ENCODE results near the gene PELO. TPM values are rescaled to one million over a fixed set of nuclear protein-coding genes. Genes with fewer than 3 reads are reported as not detected.
"Not testable (repeated sequence)": the region's sequence is repeated elsewhere in the genome, so short reads cannot be mapped to it uniquely, and the experiment has no call there.

The PELO gene
- total RNA-seq, 1 experiment from 2014 or later, result 22.5 TPM

GRCh38 chr5:52800394-52801213 lies 12.9 kb downstream of the PELO start:
- peak; percentile 67 for DNase-seq (ENCODE audit: low read depth)

GRCh38 chr5:52801329-52801728 lies 13.6 kb downstream of the PELO start:
- DNase-seq (ENCODE audit: low read depth), result no peak

- DNase-seq (ENCODE audit: low read depth), result no peak
Observed at GRCh38 chr5:52802272-52802973, 14.7 kb downstream of the PELO start.

- no peak for DNase-seq (ENCODE audit: low read depth)
Observed at GRCh38 chr5:52802974-52803336, 15.2 kb downstream of the PELO start.

- no peak for DNase-seq (ENCODE audit: low read depth)
Observed at GRCh38 chr5:52804387-52804791, 16.7 kb downstream of the PELO start.

GRCh38 chr5:52804981-52805380 lies 17.3 kb downstream of the PELO start:
- no peak for DNase-seq (ENCODE audit: low read depth)

GRCh38 chr5:52805615-52806014 lies 17.9 kb downstream of the PELO start:
- DNase-seq (ENCODE audit: low read depth), result no peak

GRCh38 chr5:52807037-52807436 lies 19.3 kb downstream of the PELO start:
- DNase-seq (ENCODE audit: low read depth), result no peak

GRCh38 chr5:52807723-52808122 lies 20.0 kb downstream of the PELO start:
- no peak for DNase-seq (ENCODE audit: low read depth)

GRCh38 chr5:52808316-52808901 lies 20.7 kb downstream of the PELO start:
- no peak for DNase-seq (ENCODE audit: low read depth)

GRCh38 chr5:52809884-52810283 lies 22.2 kb downstream of the PELO start:
- peak; percentile 48 for DNase-seq (ENCODE audit: low read depth)

GRCh38 chr5:52810426-52810825 lies 22.7 kb downstream of the PELO start:
- no peak for DNase-seq (ENCODE audit: low read depth)

- peak; percentile 47 for DNase-seq (ENCODE audit: low read depth)
Observed at GRCh38 chr5:52811067-52811749, 23.5 kb downstream of the PELO start.

GRCh38 chr5:52814352-52815148 lies 26.8 kb downstream of the PELO start:
- no peak for DNase-seq (ENCODE audit: low read depth)

- no peak for DNase-seq (ENCODE audit: low read depth)
Observed at GRCh38 chr5:52817818-52818217, 30.1 kb downstream of the PELO start.

- DNase-seq (ENCODE audit: low read depth), result no peak
Observed at GRCh38 chr5:52818360-52818759, 30.6 kb downstream of the PELO start.

- not testable (repeated sequence) for DNase-seq (ENCODE audit: low read depth)
Observed at GRCh38 chr5:52818807-52819206, 31.1 kb downstream of the PELO start.

GRCh38 chr5:52821901-52822300 lies 34.2 kb downstream of the PELO start:
- no peak for DNase-seq (ENCODE audit: low read depth)

GRCh38 chr5:52822437-52822836 lies 34.7 kb downstream of the PELO start:
- no peak for DNase-seq (ENCODE audit: low read depth)

GRCh38 chr5:52824827-52825226 lies 37.1 kb downstream of the PELO start:
- no peak for DNase-seq (ENCODE audit: low read depth)

GRCh38 chr5:52825826-52826225 lies 38.1 kb downstream of the PELO start:
- DNase-seq (ENCODE audit: low read depth), result no peak
